Measurements from ENCODE around the gene TBCK.
"Not testable (repeated sequence)": the region's sequence is repeated elsewhere in the genome, so short reads cannot be mapped to it uniquely, and the experiment has no call there.

TBCK gene

DNA sequence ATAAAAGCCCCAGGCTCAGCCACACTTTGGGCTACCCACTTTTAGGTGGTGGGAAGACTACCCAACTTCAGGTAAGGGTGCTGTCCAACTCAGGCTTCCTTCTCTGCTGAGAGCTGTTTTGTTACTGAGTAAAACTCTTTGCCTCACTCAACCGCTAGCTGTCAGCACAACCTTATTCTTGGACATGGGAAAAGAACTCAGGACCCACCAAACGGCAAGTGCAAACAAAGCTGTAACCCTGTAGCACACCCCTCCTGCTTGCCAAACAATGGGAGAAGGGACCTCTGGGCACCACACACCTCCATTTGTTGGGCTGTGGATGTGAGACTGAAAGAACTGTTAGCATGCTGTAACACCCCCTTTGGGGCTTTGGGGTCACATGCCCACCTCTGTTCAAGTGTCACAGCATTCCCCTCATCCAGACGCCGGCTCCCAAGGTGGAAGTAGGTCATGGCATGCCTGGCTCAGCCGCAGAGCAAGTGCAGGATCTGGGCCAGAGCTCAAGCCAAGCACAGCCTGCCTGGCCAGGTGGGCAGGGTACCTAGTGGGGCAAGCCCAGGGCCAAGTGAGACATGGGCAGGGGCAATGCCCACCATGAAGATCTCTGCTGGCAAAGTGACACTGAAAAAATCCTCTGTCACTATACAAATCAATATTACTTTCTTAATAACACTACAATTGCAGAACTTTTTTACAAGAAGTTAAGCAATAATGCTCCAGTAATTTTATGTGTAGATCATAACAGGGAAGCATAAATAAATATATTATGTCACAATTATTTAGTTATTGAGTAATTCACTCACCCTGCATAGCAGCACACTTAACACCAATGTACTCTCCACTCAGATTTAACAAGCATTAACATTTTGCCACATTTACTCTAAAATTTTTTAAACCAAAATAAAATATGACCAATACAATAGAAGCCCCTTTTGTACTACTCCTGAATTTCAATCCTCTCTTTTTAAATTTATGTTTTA, 107.2 kb downstream of the TBCK start:
- no peak for DNase-seq

DNA sequence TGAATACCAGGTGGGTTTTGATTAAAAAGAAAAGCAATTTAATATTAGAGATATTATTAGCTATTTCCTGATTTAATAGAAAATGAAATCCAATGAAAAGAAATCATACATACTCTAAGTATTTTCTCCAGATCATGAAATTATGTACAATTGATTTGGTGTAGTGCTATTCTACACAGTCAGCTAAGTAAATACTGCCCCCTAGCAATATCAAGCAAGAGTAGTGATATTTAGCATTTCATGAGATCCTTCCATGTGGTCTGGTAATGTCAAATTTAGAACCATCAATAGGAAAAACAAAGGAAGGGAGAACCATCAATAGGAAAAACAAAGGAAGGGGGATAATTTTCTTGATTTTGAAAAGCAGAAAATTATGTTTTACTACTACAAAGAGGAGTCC, 114.6 kb downstream of the TBCK start:
- DNase-seq: no peak

DNA sequence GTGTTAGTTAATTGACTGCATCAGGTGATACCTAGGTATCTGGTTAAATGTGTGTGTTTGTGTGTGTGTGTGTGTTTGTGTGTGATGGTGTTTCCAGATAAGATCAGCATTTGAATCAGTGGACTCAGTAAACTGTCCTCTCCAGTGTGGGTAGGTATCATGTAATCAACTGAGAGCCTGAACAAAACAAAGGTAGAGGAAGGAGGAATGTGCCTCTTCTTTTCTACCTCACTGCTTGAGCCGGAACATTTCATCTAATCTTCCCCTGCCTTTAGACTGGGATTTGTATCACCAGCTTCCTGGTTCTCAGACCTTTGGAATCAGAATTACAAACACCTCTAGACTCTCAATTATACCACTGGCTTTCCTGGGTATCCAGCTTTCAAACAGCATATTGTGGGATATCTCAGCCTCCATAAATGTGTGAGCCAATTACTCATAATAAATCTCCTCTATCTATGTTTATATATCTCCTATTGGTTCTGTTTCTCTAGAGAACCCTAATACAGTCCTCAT, 120.5 kb downstream of the TBCK start:
- no peak for DNase-seq

DNA sequence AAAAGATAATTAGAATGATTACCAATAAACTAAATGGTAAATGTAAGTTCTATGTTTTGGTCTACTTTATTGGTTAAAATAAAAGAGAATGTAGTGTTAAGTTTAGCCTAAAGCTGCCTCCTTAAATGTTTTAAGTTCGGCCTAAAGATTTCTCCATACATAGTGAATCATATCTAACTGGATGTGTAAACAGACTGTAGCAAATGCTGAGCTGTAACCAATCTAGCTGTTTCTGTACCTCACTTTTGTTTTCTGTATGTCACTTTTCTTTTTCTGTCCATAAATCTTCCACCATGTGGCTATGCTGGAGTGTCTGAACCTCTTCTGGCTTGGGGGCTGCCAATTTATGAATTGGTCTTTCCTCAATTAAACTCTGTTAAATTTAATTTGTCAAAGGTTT, 121.2 kb downstream of the TBCK start:
- DNase-seq: no peak

DNA sequence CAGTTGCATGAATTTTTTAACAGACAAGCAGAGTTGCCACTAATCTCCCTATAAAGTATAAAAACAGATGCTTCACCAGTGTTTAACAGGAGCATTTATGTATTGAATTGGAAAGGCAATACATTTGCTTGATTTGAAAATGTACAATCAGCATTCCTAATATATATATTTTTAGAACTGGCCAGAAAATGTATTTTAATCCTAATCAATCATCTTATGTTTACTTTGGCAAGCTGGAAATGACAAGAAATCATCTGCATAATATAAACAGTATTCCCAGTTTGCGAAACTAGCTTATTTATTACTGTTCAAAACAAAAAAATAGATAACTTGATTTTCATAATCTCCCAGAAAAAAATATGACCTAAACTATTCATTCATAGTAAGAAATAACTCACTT, 123.9 kb downstream of the TBCK start:
- no peak for DNase-seq

DNA sequence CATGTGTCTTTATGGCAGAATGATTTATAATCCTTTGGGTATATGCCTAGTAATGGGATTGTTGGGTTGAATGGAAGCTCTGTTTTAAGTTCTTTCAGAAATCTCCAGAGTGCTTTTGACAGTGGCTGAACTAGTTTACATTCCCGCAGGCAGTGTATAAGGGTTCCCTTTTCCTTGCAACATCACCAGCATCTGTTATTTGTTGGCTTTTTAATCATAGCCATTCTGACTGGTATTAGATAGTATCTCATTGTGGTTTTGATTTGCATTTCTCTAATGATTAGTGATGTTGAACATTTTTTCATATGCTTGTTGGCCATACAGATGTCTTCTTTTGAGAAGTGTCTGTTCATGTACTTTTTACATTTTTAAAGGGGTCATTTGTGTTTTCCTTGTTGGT, 129.8 kb downstream of the TBCK start:
- no peak for DNase-seq

DNA sequence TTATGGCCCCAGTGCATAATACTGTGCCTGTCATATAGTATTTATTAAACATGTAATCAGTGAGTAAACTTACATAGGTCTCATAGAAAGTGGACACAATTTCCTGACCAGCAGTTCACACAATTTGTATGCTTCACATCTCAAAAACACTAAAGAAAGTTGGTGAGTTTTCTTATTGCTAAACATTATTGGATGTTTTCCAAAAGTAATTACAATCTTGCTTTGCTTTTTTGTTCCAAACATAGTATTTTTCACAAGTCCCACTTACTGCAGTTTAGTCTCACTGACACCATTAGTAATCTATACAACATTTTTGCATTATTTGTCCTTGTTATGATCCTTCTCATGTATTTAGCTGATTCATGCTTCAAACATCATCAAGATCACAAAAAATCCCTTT, 132.5 kb downstream of the TBCK start:
- DNase-seq: no peak

DNA sequence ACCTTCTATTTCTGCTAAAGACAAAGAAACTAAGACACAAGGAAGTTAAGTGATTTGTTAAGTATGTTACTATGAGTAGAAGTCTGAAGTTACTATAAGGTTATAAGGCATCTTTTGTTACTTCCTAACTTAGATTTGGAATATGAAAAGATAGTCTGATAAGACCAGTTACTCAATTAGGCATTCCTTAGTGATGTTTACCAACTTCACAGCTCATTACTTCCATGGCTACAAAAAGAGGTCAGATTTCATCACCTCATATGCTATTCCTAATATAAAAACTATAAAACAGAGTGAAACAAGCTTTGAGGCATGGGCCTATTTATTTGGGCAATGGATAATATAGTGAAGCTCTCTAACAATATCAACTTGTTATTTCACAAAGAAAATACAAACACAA, 143.1 kb downstream of the TBCK start:
- no peak for DNase-seq

DNA sequence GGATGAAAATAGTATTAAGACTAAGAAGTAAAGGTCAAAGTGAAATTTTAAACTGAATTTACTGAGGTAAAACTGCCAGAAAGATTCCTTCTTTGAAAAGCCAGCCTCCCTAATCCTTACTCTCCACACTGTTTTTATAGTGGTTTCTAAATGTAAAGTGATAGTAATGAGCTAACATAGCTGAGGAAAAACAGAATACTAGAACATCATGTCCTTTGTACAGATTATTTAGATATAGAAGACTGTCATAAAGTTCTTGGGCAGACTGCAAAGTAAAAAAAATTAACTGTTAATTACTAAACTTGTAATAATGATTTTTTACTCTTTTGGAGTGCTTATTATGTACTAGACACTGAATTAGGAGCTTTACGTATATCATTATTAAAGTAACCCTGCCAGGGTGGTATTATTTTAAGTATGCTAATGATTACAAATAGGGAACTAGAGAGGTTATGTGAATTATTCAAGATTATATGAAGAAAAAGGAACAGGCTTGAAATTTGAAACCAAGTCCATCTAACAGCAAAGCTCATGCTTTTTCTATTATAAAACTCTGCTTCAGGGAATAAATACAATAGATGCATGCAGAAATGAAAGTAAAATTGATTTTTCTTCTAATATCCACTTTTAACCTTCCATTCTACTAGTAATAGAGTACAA, 150.5 kb downstream of the TBCK start:
- DNase-seq: no peak

DNA sequence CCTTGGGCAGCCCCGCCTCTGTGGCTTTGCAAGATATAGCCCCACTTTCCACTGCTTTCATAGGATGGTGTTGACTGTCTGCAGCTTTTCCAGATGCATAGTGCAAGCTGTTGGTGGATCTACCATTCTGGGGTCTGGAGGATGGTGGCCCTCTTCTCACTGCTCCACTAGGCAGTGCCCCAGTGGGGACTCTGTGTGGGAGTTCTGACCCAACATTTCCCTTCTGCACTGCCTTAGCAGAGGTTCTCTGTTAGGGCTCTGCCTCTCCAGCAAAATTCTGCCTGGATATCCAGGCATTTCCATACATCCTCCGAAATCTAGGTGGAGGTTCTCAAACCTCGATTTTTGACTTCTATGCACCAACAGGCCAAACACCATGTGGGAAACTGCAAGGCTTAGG, 153.7 kb downstream of the TBCK start:
- DNase-seq: no peak

DNA sequence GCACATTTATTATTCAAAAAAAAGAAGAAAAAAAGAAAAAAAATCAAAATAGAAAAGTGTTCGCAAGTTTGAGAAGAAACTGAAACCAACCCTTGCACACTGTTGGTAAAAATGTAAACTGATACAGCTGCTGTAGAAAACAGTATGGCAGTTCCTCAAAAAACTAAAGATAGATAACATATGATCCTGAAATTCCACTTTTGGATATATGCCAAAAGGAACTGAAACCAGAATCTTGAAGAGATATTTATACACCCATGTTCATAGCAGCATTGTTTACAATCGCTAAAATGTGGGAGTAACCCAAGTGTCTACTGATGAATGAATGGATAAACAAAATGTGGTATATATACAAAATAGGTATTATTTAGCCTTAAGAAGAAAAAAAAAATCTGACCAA, 155.4 kb downstream of the TBCK start:
- DNase-seq: no peak

DNA sequence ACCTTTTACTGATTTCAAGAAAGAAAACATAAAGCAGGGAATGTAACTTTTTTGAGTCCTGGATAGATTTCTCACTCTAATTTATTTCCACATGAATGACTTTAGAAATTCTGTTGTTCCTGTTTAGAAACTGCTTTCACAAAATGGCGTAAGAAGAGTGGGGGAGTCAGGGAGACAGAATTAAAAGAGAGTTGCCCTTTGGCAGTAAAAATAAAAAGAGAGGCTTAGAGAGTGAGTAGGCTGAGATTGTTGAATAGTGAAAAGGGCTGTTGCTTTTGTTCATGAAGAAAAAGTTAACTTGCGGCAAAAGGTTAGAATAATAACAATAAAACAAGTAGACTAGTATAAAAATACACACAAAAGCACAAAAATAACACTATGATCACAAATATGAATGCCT, 166.1 kb downstream of the TBCK start:
- no peak for DNase-seq

DNA sequence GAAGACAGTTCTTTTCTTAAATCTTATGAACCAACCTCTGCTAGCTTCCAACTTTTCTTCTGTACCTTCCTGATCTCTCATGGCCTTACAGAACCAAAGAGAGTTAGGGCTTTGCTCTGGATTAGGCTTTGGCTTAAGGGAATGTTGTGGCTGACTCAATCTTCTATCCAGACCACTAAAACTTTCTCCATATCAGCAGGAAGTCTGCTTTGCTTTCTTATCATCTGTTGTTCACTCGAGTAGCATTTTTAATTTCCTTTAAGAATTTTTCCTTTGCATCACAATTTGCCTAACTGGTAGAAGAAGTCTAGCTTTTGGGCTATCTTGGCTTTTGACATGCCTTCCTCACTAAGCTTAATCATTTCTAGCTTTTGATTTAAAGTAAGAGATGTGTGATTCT, 167.0 kb downstream of the TBCK start:
- DNase-seq: no peak

DNA sequence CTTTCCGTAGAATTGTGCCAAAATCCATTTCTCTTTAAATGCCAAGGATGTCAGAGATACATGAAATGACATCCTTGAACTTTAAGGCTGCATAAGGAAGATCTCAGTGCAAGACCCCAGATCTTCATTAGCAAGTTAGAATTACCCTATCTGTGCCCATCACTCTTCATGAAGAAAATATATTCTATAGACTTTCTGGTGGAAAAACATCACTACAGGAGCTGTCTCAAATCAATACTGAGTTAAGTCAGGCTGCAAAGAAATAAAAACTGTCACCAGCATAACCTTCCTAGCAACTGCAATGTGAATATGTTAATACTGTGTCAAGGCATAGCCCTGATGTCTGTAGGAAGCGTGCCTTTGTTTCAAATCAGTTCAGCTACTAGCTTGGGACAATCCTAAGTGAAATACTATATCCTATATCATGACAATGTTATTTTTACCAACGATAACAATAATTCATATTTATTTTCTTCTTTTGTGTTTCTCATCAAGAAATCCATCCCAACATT, 173.3 kb downstream of the TBCK start:
- no peak for DNase-seq

DNA sequence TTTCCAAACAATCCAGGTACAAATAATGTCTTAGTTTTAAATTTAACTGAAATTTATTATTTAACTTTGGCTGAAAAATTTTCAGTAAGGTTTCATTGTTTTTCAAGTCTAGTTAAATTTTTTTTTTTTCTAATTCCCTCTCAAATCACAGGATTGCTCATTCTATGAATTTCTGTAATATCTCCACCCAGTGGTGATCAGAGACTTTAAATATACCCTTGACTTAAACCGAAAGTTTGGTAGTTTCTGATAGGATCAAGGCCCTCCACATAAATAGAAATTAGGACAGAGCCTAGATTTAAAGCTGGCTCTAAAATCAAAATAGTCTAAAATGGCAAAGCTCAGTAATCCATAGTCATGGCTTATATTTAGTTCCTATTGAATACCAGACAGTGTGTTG, 175.4 kb downstream of the TBCK start:
- no peak for DNase-seq

DNA sequence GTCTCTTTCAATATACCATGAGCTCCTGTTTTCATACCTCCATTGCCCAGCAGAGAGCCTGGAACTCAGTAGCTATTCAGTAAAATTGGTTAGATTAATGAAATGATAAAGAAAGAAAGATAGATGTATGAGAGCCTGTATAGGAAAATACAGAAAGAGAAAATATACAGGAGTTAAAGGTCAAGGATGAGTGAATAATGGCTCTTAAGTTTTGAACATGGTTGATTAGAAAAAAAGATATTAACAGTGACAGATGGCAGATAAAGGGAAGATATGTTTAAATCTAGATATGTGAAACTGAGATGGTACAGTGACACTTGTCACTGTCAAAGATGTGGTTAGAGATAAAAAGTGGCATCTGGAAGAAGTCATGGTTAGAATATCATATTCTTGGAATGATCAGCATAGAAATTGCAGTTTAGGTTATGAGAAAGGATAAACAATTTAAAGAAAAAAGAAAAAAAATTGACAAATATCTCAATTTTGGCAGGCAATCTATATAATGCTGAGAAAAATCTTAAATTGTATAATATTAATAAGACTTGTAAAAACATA, 179.2 kb downstream of the TBCK start:
- no peak for DNase-seq

DNA sequence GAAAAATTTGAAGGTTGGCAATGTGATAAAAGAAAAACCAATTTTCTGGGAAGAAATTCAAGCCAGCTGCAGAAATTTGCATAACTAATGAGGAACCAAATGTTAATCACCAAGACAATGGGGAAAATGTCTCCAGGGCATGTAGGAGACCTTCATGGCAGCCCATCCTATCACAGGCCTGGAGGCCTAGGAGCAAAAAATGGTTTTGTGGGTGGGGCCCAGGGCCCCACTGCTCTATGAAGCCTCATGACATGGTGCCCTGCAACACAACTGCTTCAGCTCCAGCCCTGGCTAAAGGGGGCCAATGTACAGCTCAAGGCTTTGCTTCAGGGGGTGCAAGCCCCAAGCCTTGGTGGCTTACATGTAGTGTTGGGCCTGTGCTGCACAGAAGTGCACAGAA, 184.0 kb downstream of the TBCK start:
- no peak for DNase-seq

DNA sequence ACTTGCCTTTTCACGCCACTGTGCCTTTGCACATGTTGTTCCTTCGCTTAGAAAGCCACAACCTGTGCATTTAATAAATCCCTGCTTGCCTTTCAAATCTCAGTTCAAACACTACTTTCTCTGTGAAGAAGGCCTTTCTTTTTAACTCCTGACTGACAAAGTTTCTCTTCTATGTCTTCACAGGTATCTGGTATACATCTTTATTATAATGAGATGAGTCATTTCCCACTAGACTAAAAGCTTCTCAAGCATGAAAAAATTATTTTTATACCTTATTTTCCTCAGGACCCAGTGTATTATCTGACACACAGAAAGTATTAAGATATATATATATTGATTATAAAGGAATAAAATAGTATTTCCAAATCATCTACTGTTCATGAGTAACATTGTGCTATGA, 189.9 kb downstream of the TBCK start:
- no peak for DNase-seq

DNA sequence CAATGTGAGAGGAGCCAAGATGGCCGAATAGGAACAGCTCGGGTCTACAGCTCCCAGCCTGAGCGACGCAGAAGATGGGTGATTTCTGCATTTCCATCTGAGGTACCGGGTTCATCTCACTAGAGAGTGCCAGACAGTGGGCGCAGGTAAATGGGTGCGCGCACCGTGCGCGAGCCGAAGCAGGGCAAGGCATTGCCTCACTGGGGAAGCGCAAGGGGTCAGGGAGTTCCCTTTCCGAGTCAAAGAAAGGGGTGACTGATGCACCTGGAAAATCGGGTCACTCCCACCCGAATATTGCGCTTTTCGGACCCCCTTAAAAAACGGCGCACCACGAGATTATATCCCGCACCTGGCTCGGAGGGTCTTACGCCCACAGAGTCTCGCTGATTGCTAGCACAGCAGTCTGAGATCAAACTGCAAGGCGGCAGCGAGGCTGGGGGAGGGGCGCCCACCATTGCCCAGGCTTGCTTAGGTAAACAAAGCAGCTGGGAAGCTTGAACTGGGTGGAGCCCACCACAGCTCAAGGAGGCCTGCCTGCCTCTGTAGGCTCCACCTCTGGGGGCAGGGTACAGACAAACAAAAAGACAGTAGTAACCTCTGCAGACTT, 196.0 kb downstream of the TBCK start:
- DNase-seq: not testable (repeated sequence)

DNA sequence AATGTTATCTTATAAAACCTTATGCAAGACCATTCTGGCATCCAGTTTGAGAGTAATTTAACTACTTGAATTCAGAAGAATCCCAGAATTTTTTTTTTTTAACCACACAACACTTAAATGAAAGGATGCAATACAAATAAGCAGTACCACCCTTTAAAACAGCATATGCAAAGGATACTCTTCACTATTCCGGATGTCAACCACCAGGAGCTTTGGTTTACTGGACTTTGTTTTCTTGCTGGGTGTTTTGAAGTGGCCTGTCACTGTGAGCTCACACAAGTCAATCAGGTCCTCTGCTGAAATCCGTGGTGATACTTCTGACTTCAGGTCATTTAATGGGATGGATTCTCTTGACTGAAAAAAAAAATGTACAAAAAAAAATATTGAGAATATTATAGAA, 200.0 kb downstream of the TBCK start:
- DNase-seq: no peak

DNA sequence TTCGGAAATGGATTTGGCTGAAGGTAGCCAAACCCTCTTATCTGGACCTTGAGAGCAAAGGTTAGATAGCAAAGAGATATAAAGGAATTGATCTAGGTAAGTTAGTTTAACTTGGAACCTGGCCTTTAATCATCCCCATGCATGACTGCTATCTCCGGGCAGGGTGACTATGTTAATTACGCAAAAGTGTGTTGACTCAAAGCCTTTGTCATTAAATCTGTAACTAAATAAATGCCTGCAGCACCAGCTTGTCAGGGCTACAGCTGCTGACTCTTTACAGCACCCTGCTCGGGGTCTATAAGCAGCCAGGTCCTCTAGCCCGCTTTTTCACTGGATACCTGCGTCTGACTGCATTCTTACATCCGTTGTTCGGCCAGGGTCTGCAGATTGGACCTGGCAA, 201.7 kb downstream of the TBCK start:
- no peak for DNase-seq

DNA sequence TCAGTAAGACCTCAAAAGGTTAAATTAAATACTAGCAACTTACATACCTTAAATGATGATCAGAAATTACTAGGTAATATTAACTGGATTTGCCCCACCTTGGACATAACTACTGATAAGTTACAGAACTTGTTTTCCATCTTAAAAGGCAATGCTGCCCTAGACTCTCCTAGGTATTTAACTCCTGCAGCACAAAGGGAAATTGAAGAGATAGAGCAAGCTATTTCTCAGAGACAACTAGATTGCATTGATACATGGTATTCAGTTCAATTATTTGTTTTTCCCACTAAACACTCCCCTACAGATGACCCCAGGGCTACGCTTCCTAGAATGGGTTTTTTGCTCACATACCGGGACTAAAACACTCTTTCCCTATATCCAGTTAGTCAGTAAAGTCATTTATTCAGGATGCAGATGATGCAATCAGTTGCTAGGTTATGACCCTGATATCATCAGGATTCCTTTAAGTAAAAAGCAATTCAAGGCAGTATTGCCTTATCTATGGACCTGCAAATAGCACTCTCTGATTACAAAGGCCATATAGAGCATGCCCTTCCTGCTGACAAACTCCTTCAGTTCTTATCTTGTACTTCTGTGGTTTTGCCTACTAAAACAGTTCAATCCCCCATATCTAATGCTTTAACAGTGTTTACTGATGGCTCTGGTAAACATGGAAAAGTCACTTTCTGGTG, 204.1 kb downstream of the TBCK start:
- DNase-seq: not testable (repeated sequence)

DNA sequence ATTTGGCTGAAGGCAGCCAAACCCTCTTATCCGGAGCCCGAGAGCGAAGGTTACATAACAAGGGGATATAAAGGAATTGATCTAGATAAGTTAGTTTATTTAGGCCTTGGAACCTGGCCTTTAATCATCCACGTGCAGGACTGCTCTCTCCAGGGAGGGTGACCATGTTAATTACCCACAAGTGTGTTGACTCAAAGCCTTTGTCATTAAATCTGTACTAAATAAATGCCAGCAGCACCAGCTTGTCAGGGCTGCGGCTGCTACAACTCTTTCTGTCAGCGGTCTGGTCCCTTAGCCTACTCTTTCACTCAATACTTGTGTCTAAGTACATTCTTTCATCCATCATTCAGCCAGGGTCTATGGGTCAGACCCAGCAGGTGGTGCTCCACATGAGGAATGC, 206.1 kb downstream of the TBCK start:
- no peak for DNase-seq
